Mesenchymal stem cell (in vitro differentiated cells and primary cell): ENCODE measurements around the gene NECAB3.

Source experiments
- DNase-seq: peaks from one replicate; pipeline ENCODE4 v3.0.0-alpha.2; 2013
- H2AFZ ChIP-seq: one replicate; pipeline ENCODE4 v1.6.1; 2013; ENCODE audit warnings: low read depth, mild to moderate bottlenecking, control low read depth, inconsistent platforms, low read length, moderate library complexity
- H2AK5ac ChIP-seq: 2 replicates; pipeline ENCODE4 v1.6.1; 2013; ENCODE audit warnings: low read length, moderate library complexity, mild to moderate bottlenecking, inconsistent platforms; ENCODE audit not compliant: severe bottlenecking
- H2BK120ac ChIP-seq: one replicate; pipeline ENCODE4 v1.6.1; 2013; ENCODE audit warnings: low read depth, mild to moderate bottlenecking, inconsistent platforms, low read length, moderate library complexity
- H2BK12ac ChIP-seq, 2 experiments: one replicate each; pipeline ENCODE4 v1.6.1; 2013; ENCODE audit warnings: inconsistent platforms in 2 of 2, low read length in 2 of 2, mild to moderate bottlenecking in 2 of 2, moderate library complexity in 2 of 2, control low read depth in 1 of 2
- H2BK15ac ChIP-seq: one replicate; pipeline ENCODE4 v1.6.1; 2013; ENCODE audit warnings: mild to moderate bottlenecking, low read depth, inconsistent platforms; ENCODE audit not compliant: poor library complexity, severe bottlenecking
- H2BK5ac ChIP-seq: 2 replicates; pipeline ENCODE4 v1.6.1; 2013; ENCODE audit warnings: low read depth, mild to moderate bottlenecking, low read length, control low read depth, inconsistent platforms; ENCODE audit not compliant: poor library complexity, severe bottlenecking
- H3K14ac ChIP-seq, 2 experiments: one replicate each; pipeline ENCODE4 v1.6.1; 2013; ENCODE audit warnings: inconsistent platforms in 2 of 2, low read length in 2 of 2, control low read depth in 1 of 2, mild to moderate bottlenecking in 1 of 2, moderate library complexity in 1 of 2
- H3K18ac ChIP-seq, 2 experiments: one replicate each; pipeline ENCODE4 v1.6.1; 2013; ENCODE audit warnings: inconsistent platforms in 2 of 2, low read length in 2 of 2, control low read depth in 1 of 2, low read depth in 1 of 2, mild to moderate bottlenecking in 1 of 2
- H3K23ac ChIP-seq, 2 experiments: one replicate each; pipeline ENCODE4 v1.6.1; 2013; ENCODE audit warnings: inconsistent platforms in 2 of 2, low read length in 2 of 2, mild to moderate bottlenecking in 2 of 2, moderate library complexity in 2 of 2, control low read depth in 1 of 2
- H3K27ac ChIP-seq: 2 replicates; pipeline ENCODE4 v1.5.1; 2013; ENCODE audit warnings: mild to moderate bottlenecking, moderate library complexity, low read length, control low read depth, inconsistent platforms; ENCODE audit not compliant: poor library complexity, severe bottlenecking
- H3K27me3 ChIP-seq, 2 experiments: 2 replicates each; pipeline versions ENCODE4 v1.6.1 to v1.7.0; 2013; ENCODE audit warnings: low read length in 2 of 2, mild to moderate bottlenecking in 2 of 2, moderate library complexity in 2 of 2, control low read depth in 1 of 2, inconsistent platforms in 1 of 2; ENCODE audit not compliant: control insufficient read depth in 1 of 2, insufficient read depth in 1 of 2
- H3K36me3 ChIP-seq, 2 experiments: 2 replicates each; pipeline versions ENCODE4 v1.6.1 to v1.7.0; 2013; ENCODE audit warnings: low read length in 2 of 2, control low read depth in 1 of 2, inconsistent platforms in 1 of 2, low read depth in 1 of 2, mild to moderate bottlenecking in 1 of 2; ENCODE audit not compliant: insufficient read depth in 2 of 2, control insufficient read depth in 1 of 2
- H3K4ac ChIP-seq, 2 experiments: one replicate each; pipeline ENCODE4 v1.6.1; 2013; ENCODE audit warnings: inconsistent platforms in 2 of 2, low read length in 2 of 2, mild to moderate bottlenecking in 2 of 2, moderate library complexity in 2 of 2, control low read depth in 1 of 2, low read depth in 1 of 2
- H3K4me1 ChIP-seq: 2 replicates; pipeline ENCODE4 v1.6.1; 2013; ENCODE audit warnings: low read depth, low read length, control low read depth; ENCODE audit not compliant: control insufficient read depth, insufficient read depth
- H3K4me2 ChIP-seq: 2 replicates; pipeline ENCODE4 v1.6.1; 2013; ENCODE audit warnings: low read length, mild to moderate bottlenecking, inconsistent platforms; ENCODE audit not compliant: poor library complexity, severe bottlenecking
- H3K4me3 ChIP-seq, 2 experiments: 2 replicates each; pipeline versions ENCODE4 v1.5.1 to v1.7.0; 2013; ENCODE audit warnings: low read length in 2 of 2, mild to moderate bottlenecking in 2 of 2, control low read depth in 1 of 2, low read depth in 1 of 2; ENCODE audit not compliant: insufficient read depth in 1 of 2
- H3K79me1 ChIP-seq: replicated peaks from 2 replicates; pipeline ENCODE4 v1.6.1; 2013; ENCODE audit warnings: mild to moderate bottlenecking, control low read depth, low read length, inconsistent platforms; ENCODE audit not compliant: poor library complexity, severe bottlenecking
- H3K9ac ChIP-seq: 2 replicates; pipeline ENCODE4 v1.7.0; 2013; ENCODE audit warnings: mild to moderate bottlenecking, low read length, moderate library complexity
- H3K9me3 ChIP-seq: 2 replicates; pipeline ENCODE4 v1.7.0; 2013; ENCODE audit warnings: mild to moderate bottlenecking, low read length; ENCODE audit not compliant: control insufficient read depth
- H4K8ac ChIP-seq: one replicate; pipeline ENCODE4 v1.6.1; 2013; ENCODE audit warnings: inconsistent platforms, mild to moderate bottlenecking, low read length, moderate library complexity
- H4K91ac ChIP-seq: one replicate; pipeline ENCODE4 v1.6.1; 2013; ENCODE audit warnings: mild to moderate bottlenecking, low read length, inconsistent platforms
- WGBS: methylation state at CpG from one replicate; pipeline ENCODE4 v1.1.7; 2013; ENCODE audit warnings: mixed read lengths; 5-methylcytosine and 5-hydroxymethylcytosine counted together

Gene NECAB3

GRCh38 chr20:33689493-33689892 is 15.3 kb upstream of the NECAB3 start:
- no peak overlapping the region for H2BK5ac ChIP-seq
- H2BK120ac ChIP-seq, result no peak overlapping the region
- peak overlapping the region in 1 of 2 experiments; percentile 29 for H2BK12ac ChIP-seq
- no peak for DNase-seq
- H2AFZ ChIP-seq, result no peak overlapping the region
- H3K9me3 ChIP-seq, result no peaks in the 10 kb centered on the region
- peak overlapping the region; percentile 6 for H3K9ac ChIP-seq
- no peak overlapping the region for H3K4me2 ChIP-seq
- no peak overlapping the region for H4K8ac ChIP-seq
- H3K27ac ChIP-seq, result no peak overlapping the region
- peaks cover 2% of the 10 kb centered on the region for H3K79me1 ChIP-seq
- H3K18ac ChIP-seq, result no peak overlapping the region
- H3K4me3 ChIP-seq, result no peak overlapping the region
- H3K14ac ChIP-seq, result no peak overlapping the region
- H3K23ac ChIP-seq, result no peak overlapping the region
- no peak overlapping the region for H4K91ac ChIP-seq
- peak overlapping the region; percentile 17 for H2BK15ac ChIP-seq
- no peaks in the 10 kb centered on the region for H3K27me3 ChIP-seq
- H3K36me3 ChIP-seq, result no peaks in the 10 kb centered on the region
- H3K4me1 ChIP-seq, result peaks cover 26% of the 10 kb centered on the region
- no peak overlapping the region for H2AK5ac ChIP-seq
- no peak overlapping the region for H3K4ac ChIP-seq
- no CpG with 5 or more reads among the region's 1 CpG for WGBS

GRCh38 chr20:33688938-33689424 is 14.8 kb upstream of the NECAB3 start:
- no peak overlapping the region for H3K9ac ChIP-seq
- WGBS, result 86% methylated on average over 3 of the region's 3 CpGs
- no peak overlapping the region for H2BK120ac ChIP-seq
- H2BK15ac ChIP-seq, result peak overlapping the region; percentile 55
- H3K9me3 ChIP-seq, result no peaks in the 10 kb centered on the region
- no peak overlapping the region for H3K4me3 ChIP-seq
- no peak overlapping the region for H3K23ac ChIP-seq
- H3K14ac ChIP-seq, result no peak overlapping the region
- H3K36me3 ChIP-seq, result no peaks in the 10 kb centered on the region
- H3K27ac ChIP-seq, result no peak overlapping the region
- no peak overlapping the region for H2AFZ ChIP-seq
- H3K4ac ChIP-seq, result peak overlapping the region in 1 of 2 experiments; percentile 29
- no peak overlapping the region for H3K18ac ChIP-seq
- H3K4me1 ChIP-seq, result peaks cover 25% of the 10 kb centered on the region
- H3K4me2 ChIP-seq, result no peak overlapping the region
- no peak for DNase-seq
- no peak overlapping the region for H4K91ac ChIP-seq
- no peak overlapping the region for H4K8ac ChIP-seq
- H3K27me3 ChIP-seq, result no peaks in the 10 kb centered on the region
- no peak overlapping the region for H2BK5ac ChIP-seq
- no peak overlapping the region for H2AK5ac ChIP-seq
- peaks cover 5% of the 10 kb centered on the region for H3K79me1 ChIP-seq
- H2BK12ac ChIP-seq, result no peak overlapping the region

GRCh38 chr20:33687993-33688937 is 14.0 kb upstream of the NECAB3 start:
- Histone ChIP-seq H2BK12ac (peak overlapping the region in 1 of 2 experiments; percentile 38), H3K27me3 (no peaks in the 10 kb centered on the region), H4K8ac (no peak overlapping the region), H2BK5ac (no peak overlapping the region), H3K4me1 (peaks cover 21% of the 10 kb centered on the region), H4K91ac (no peak overlapping the region), H3K4me2 (no peak overlapping the region), H3K27ac (no peak overlapping the region), H3K36me3 (no peaks in the 10 kb centered on the region), H3K23ac (no peak overlapping the region), H3K4me3 (no peak overlapping the region), H3K4ac (no peak overlapping the region), H3K9ac (peak overlapping the region; percentile 54), H3K14ac (no peak overlapping the region), H3K9me3 (no peaks in the 10 kb centered on the region), H2AFZ (no peak overlapping the region), H2AK5ac (no peak overlapping the region), H3K18ac (no peak overlapping the region), H3K79me1 (peaks cover 8% of the 10 kb centered on the region), H2BK15ac (peak overlapping the region; percentile 55), H2BK120ac (no peak overlapping the region)
- peak; percentile 13 for DNase-seq
- 96% methylated on average over 3 of the region's 3 CpGs for WGBS

- no peak overlapping the region for H2AK5ac ChIP-seq
- no peak overlapping the region for H3K18ac ChIP-seq
- H3K4me3 ChIP-seq, result no peak overlapping the region
- no peak overlapping the region for H2BK5ac ChIP-seq
- no peak overlapping the region for H2BK120ac ChIP-seq
- H3K14ac ChIP-seq, result no peak overlapping the region
- H3K27me3 ChIP-seq, result no peaks in the 10 kb centered on the region
- no peak overlapping the region for H3K4me2 ChIP-seq
- peaks cover 21% of the 10 kb centered on the region for H3K4me1 ChIP-seq
- peak overlapping the region; percentile 35 for H4K8ac ChIP-seq
- H3K36me3 ChIP-seq, result no peaks in the 10 kb centered on the region
- peak overlapping the region in 1 of 2 experiments; percentile 34 for H2BK12ac ChIP-seq
- peak overlapping the region; percentile 6 for H2BK15ac ChIP-seq
- peak; percentile 63 for DNase-seq
- no peaks in the 10 kb centered on the region for H3K9me3 ChIP-seq
- no peak overlapping the region for H3K27ac ChIP-seq
- H3K23ac ChIP-seq, result no peak overlapping the region
- no peak overlapping the region for H4K91ac ChIP-seq
- peak overlapping the region; percentile 54 for H3K9ac ChIP-seq
- WGBS, result 73% methylated on average over 8 of the region's 8 CpGs
- H3K4ac ChIP-seq, result no peak overlapping the region
- peaks cover 8% of the 10 kb centered on the region for H3K79me1 ChIP-seq
- no peak overlapping the region for H2AFZ ChIP-seq
Observed at GRCh38 chr20:33687370-33687915, 13.2 kb upstream of the NECAB3 start.
